ENCODE data around the gene UGT2B11. TPM values are rescaled to one million over a fixed set of nuclear protein-coding genes. Genes with fewer than 3 reads are reported as not detected.
"Not testable (repeated sequence)": the region's sequence is repeated elsewhere in the genome, so short reads cannot be mapped to it uniquely, and the experiment has no call there.

Gene UGT2B11
- total RNA-seq, 2 donors from 2014 or later, result 0.12 to 0.50 TPM

GRCh38 chr4:69179817-69180216 is 34.7 kb downstream of the UGT2B11 start:
- ATAC-seq; DNase-seq; intact Hi-C loops (cut with DNase I, micrococcal nuclease): not testable (repeated sequence)

GRCh38 chr4:69178751-69179205 is 35.8 kb downstream of the UGT2B11 start:
- intact Hi-C loops (cut with DNase I, micrococcal nuclease); ATAC-seq; DNase-seq: not testable (repeated sequence)

- ATAC-seq (peak; percentile 72), DNase-seq (peak; percentile 27 to 58)
- intact Hi-C loops (cut with DNase I, micrococcal nuclease), result not testable (repeated sequence)
These were observed 44.1 kb downstream of the UGT2B11 start for GRCh38 chr4:69170233-69171134.

DNA sequence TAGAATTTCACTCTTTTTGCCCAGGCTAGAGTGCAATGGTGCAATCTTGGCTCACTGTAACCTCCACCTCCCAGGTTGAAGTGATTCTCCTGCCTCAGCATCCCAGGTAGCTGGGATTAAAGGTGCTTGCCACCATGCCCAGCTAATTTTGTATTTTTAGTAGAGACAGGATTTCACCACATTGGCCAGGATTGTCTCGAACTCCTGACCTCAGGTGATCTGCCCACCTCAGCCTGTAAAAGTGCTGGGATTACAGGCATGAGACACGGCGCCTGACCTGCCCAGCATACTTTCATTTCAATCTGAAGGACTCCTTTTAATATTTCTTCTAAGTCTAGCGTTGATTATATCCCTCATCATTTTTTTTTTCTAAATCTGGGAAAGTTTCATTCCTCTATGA is 45.4 kb downstream of the UGT2B11 start:
- intact Hi-C loops (cut with DNase I, micrococcal nuclease), result loop anchor here in 1 of 2 donors (5.0 kb wide), 1 partner anchor 672 kb away; no protein-coding TSS in a partner anchor
- not testable (repeated sequence) for DNase-seq, ATAC-seq

- intact Hi-C loops (cut with DNase I, micrococcal nuclease), result loop anchor here in 1 of 2 donors (5.0 kb wide), 1 partner anchor 670 kb away; no protein-coding TSS in a partner anchor
- DNase-seq (no peak), ATAC-seq (no peak)
These were observed 47.2 kb downstream of the UGT2B11 start for GRCh38 chr4:69167300-69167699.

- intact Hi-C loops (cut with DNase I, micrococcal nuclease), result loop anchor here in 1 of 2 donors (5.0 kb wide), 1 partner anchor 669 kb away; no protein-coding TSS in a partner anchor
- peak; percentile 92 for ATAC-seq
- DNase-seq, result not testable (repeated sequence)
These were observed 48.2 kb downstream of the UGT2B11 start for GRCh38 chr4:69166376-69166775.

DNA sequence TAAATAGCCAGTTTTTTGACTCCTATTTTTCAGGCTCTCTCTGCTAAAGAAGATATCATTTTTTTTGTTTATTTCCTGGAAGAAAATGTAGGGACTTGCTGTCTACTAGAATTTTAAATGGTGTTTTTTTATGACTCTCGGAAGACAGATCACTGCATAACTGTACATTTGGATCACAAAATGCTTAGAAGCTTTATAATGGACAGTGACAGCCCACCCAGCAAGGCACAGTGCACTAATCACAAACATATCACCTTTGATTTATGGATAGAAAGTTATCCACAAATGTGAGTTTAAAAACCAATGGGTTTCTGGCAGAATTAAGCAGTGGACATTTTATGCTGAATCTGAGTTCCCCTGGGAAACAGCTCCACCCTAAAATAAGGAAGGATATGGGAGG is 48.8 kb downstream of the UGT2B11 start:
- not testable (repeated sequence) for ATAC-seq, DNase-seq
- intact Hi-C loops (cut with DNase I, micrococcal nuclease), result loop anchor here in 1 of 2 donors (5.0 kb wide), 1 partner anchor 668 kb away; no protein-coding TSS in a partner anchor

GRCh38 chr4:69156913-69157312 is 57.6 kb downstream of the UGT2B11 start:
- DNase-seq (no peak), ATAC-seq (no peak)
- intact Hi-C loops (cut with DNase I, micrococcal nuclease), result no loop called here

DNA sequence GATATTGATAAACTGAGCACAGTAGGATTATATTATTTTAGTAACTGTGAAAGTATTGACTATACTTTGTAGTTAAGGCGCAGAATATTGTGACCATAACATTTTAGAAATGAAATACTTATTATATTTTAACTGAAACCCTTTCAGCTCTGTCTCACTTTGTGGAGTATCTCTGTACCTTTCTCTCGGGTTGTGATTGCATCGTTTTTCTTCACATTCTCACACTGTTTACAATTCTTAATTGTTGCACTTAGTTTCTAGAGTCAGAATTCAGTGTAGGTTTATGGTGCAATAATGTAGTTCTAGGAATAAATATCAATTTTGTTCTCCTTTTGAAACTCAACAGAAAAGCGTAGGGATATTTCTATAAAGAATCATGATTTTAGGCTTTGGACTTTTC is 60.5 kb downstream of the UGT2B11 start:
- ATAC-seq (no peak), DNase-seq (no peak)
- intact Hi-C loops (cut with DNase I, micrococcal nuclease), result no loop called here

Other genes with a start within 250 kb of the UGT2B11 start
- 1 to 10 TPM; 5.2 to 9.2 TPM for gene UGT2B7, start 118.3 kb downstream of the UGT2B11 start, total RNA-seq
- not detected for gene UGT2B28, start 65.7 kb upstream of the UGT2B11 start, total RNA-seq